Cardiac muscle cell (in vitro differentiated cells and primary cell): ENCODE measurements around the gene CCDC126. TPM values are rescaled to one million over a fixed set of nuclear protein-coding genes. Genes with fewer than 3 reads are reported as not detected.

Source experiments
- DNase-seq, 2 donors: peaks; one replicate each; pipeline versions ENCODE4 v3.0.0 to v3.0.0-alpha.2; 2010 to 2017; ENCODE audit warnings: low read depth in 1 of 2, low spot score in 1 of 2
- H3K27ac ChIP-seq: fragments of 200-600 bp; sonication (generic); 2 replicates; pipeline ENCODE4 v1.5.1; 2016
- H3K27me3 ChIP-seq: fragments of 200-600 bp; sonication (generic); 2 replicates; pipeline ENCODE4 v1.6.0; 2016; ENCODE audit warnings: control low read depth
- H3K36me3 ChIP-seq: fragments of 200-600 bp; sonication (generic); 2 replicates; pipeline ENCODE4 v1.5.1; 2016; ENCODE audit warnings: control low read depth
- H3K4me1 ChIP-seq: fragments of 200-600 bp; sonication (generic); 2 replicates; pipeline ENCODE4 v1.8.1; 2017; ENCODE audit warnings: low read depth, mild to moderate bottlenecking, mixed run types
- H3K4me3 ChIP-seq: fragments of 200-600 bp; sonication (generic); 2 replicates; pipeline ENCODE4 v1.5.1; 2016; ENCODE audit warnings: mild to moderate bottlenecking
- H3K9me3 ChIP-seq: fragments of 200-600 bp; sonication (generic); 2 replicates; pipeline ENCODE4 v1.5.1; 2017; ENCODE audit warnings: low read depth, mild to moderate bottlenecking, control low read depth
- polyA plus RNA-seq: library from polyadenylated mRNA; unstranded; fragments of >200 nt; fragmentation: Nextera tagmentation; extraction: Ambion mirVana; gene quantifications from 2 replicates; pipeline ENCODE4 v1.2.1, GENCODE V29; 2016
- total RNA-seq: library from RNA; depleted of rRNA; stranded (reverse); fragments of >200 nt; gene quantifications from 2 replicates; pipeline ENCODE4 v1.2.3, GENCODE V29; 2016
- TF ChIP-seq, protein P1 (sequence below): IDR thresholded peaks from 2 replicates; pipeline ENCODE4 v1.5.1; 2012; ENCODE audit warnings: low read depth, mild to moderate bottlenecking, low read length

The CCDC126 gene
- total and polyA plus RNA-seq, 2 experiments from 2014 or later = 3.9 to 8.7 TPM

DNA sequence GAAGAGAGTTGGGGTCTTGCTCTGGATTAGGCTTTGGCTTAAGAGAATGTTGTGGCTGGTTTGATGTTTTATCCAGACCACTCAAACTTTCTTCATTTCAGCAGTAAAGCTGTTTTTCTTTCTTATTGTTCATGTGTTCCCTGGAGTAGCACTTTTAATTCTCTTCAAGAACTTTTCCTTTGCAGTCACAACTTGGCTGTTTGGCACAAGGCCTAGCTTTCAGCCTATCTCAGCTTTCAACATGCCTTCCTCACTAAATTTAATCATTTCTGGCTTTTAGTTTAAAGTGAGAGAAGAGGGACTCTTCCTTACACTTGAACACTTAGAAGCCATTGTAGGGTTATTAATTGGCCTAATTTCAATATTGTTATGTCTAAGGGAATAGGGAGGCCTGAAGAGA is 18.1 kb downstream of the CCDC126 start:
- TF ChIP-seq, protein P1, sequence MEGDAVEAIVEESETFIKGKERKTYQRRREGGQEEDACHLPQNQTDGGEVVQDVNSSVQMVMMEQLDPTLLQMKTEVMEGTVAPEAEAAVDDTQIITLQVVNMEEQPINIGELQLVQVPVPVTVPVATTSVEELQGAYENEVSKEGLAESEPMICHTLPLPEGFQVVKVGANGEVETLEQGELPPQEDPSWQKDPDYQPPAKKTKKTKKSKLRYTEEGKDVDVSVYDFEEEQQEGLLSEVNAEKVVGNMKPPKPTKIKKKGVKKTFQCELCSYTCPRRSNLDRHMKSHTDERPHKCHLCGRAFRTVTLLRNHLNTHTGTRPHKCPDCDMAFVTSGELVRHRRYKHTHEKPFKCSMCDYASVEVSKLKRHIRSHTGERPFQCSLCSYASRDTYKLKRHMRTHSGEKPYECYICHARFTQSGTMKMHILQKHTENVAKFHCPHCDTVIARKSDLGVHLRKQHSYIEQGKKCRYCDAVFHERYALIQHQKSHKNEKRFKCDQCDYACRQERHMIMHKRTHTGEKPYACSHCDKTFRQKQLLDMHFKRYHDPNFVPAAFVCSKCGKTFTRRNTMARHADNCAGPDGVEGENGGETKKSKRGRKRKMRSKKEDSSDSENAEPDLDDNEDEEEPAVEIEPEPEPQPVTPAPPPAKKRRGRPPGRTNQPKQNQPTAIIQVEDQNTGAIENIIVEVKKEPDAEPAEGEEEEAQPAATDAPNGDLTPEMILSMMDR = no peak
- DNase-seq = peak in 1 of 2 donors; percentile 56
- Histone ChIP-seq H3K27ac (no peak overlapping the region), H3K4me3 (no peak overlapping the region), H3K9me3 (no peaks in the 10 kb centered on the region), H3K27me3 (no peaks in the 10 kb centered on the region), H3K4me1 (no peaks in the 10 kb centered on the region), H3K36me3 (peaks cover 3% of the 10 kb centered on the region)

- Histone ChIP-seq H3K36me3 (no peaks in the 10 kb centered on the region), H3K4me3 (no peak overlapping the region)
- TF ChIP-seq, protein P1 = no peak
Measured at GRCh38 chr7:23616593-23616992, 19.4 kb downstream of the CCDC126 start.

GRCh38 chr7:23617482-23617881 is 20.3 kb downstream of the CCDC126 start:
- DNase-seq = no peak
- H3K27ac ChIP-seq = no peak overlapping the region
- no peaks in the 10 kb centered on the region for H3K9me3 ChIP-seq
- H3K36me3 ChIP-seq = no peaks in the 10 kb centered on the region
- H3K4me1 ChIP-seq = no peaks in the 10 kb centered on the region
- TF ChIP-seq, protein P1 = no peak
- H3K4me3 ChIP-seq = no peak overlapping the region
- no peaks in the 10 kb centered on the region for H3K27me3 ChIP-seq

More at GRCh38 chr7:23616593-23616992, 19.4 kb downstream of the CCDC126 start:
- no peaks in the 10 kb centered on the region for H3K27me3 ChIP-seq
- H3K9me3 ChIP-seq = no peaks in the 10 kb centered on the region
- no peak overlapping the region for H3K27ac ChIP-seq
- H3K4me1 ChIP-seq = no peaks in the 10 kb centered on the region
- no peak for DNase-seq

GRCh38 chr7:23618241-23618640 is 21.1 kb downstream of the CCDC126 start:
- no peaks in the 10 kb centered on the region for H3K4me1 ChIP-seq
- H3K27ac ChIP-seq = no peak overlapping the region
- no peaks in the 10 kb centered on the region for H3K27me3 ChIP-seq
- no peak overlapping the region for H3K4me3 ChIP-seq
- H3K9me3 ChIP-seq = no peaks in the 10 kb centered on the region
- no peaks in the 10 kb centered on the region for H3K36me3 ChIP-seq
- no peak for DNase-seq
- TF ChIP-seq, protein P1 = no peak

- Histone ChIP-seq H3K4me1 (no peaks in the 10 kb centered on the region), H3K4me3 (no peak overlapping the region), H3K27me3 (no peaks in the 10 kb centered on the region), H3K9me3 (no peaks in the 10 kb centered on the region), H3K36me3 (no peaks in the 10 kb centered on the region), H3K27ac (no peak overlapping the region)
- TF ChIP-seq, protein P1 = no peak
- DNase-seq = no peak
Measured at GRCh38 chr7:23619141-23619540, 22.0 kb downstream of the CCDC126 start.

- DNase-seq = peak in 1 of 2 donors; percentile 53
- TF ChIP-seq, protein P1 = no peak
Measured at GRCh38 chr7:23622506-23622925, 25.3 kb downstream of the CCDC126 start.

More at GRCh38 chr7:23622506-23622925, 25.3 kb downstream of the CCDC126 start:
- H3K4me1 ChIP-seq = no peaks in the 10 kb centered on the region
- no peak overlapping the region for H3K27ac ChIP-seq
- no peak overlapping the region for H3K4me3 ChIP-seq
- no peaks in the 10 kb centered on the region for H3K36me3 ChIP-seq
- H3K9me3 ChIP-seq = no peaks in the 10 kb centered on the region
- no peaks in the 10 kb centered on the region for H3K27me3 ChIP-seq
